HG02885 (cell line): ENCODE measurements around the gene PTPRN2.
"Not testable (repeated sequence)": the region's sequence is repeated elsewhere in the genome, so short reads cannot be mapped to it uniquely, and the experiment has no call there.

Source experiments
- ATAC-seq: cut with Tn5 transposase; IDR thresholded peaks from one replicate; pipeline ENCODE4 v1.9.1; 2021; ENCODE audit warnings: mild to moderate bottlenecking; ENCODE audit not compliant: unreplicated experiment, poor library complexity

The PTPRN2 gene

GRCh38 chr7:157853076-157853788, 734.4 kb downstream of the PTPRN2 start:
- no peak for ATAC-seq

- ATAC-seq = no peak
These were observed 736.0 kb downstream of the PTPRN2 start for GRCh38 chr7:157851501-157852067.

- no peak for ATAC-seq
These were observed 736.9 kb downstream of the PTPRN2 start for GRCh38 chr7:157850481-157851444.

GRCh38 chr7:157849726-157850125, 737.9 kb downstream of the PTPRN2 start:
- ATAC-seq = no peak

- ATAC-seq = no peak
These were observed 738.4 kb downstream of the PTPRN2 start for GRCh38 chr7:157849341-157849596.

GRCh38 chr7:157848508-157849340, 738.9 kb downstream of the PTPRN2 start:
- no peak for ATAC-seq

GRCh38 chr7:157847756-157848487, 739.7 kb downstream of the PTPRN2 start:
- not testable (repeated sequence) for ATAC-seq

GRCh38 chr7:157846746-157847145, 740.9 kb downstream of the PTPRN2 start:
- not testable (repeated sequence) for ATAC-seq

- no peak for ATAC-seq
These were observed 741.4 kb downstream of the PTPRN2 start for GRCh38 chr7:157846271-157846670.

- no peak for ATAC-seq
These were observed 742.3 kb downstream of the PTPRN2 start for GRCh38 chr7:157845203-157845835.

- ATAC-seq = no peak
These were observed 743.0 kb downstream of the PTPRN2 start for GRCh38 chr7:157844611-157845010.

- ATAC-seq = no peak
These were observed 743.5 kb downstream of the PTPRN2 start for GRCh38 chr7:157844141-157844540.

GRCh38 chr7:157843336-157844140, 744.1 kb downstream of the PTPRN2 start:
- ATAC-seq = no peak

- ATAC-seq = no peak
These were observed 745.8 kb downstream of the PTPRN2 start for GRCh38 chr7:157841773-157842370.

GRCh38 chr7:157840914-157841772, 746.5 kb downstream of the PTPRN2 start:
- no peak for ATAC-seq

- no peak for ATAC-seq
These were observed 747.3 kb downstream of the PTPRN2 start for GRCh38 chr7:157840174-157840913.
